DND-41 (cell line): Measurements from ENCODE around the gene CLEC2D.

ENCODE experiments used
- ATAC-seq: fragments of 200-7000 bp; cut with Tn5 transposase; 3 replicates; pipeline ENCODE4 v1.9.1; 2021; ENCODE audit warnings: low read depth; ENCODE audit not compliant: insufficient read depth
- DNase-seq: peaks from one replicate; pipeline ENCODE4 v3.0.0-alpha.2; 2020
- H2AFZ ChIP-seq: 2 replicates; pipeline ENCODE4 v1.6.0; 2012; ENCODE audit warnings: low read depth, low read length
- H3K27ac ChIP-seq: 2 replicates; pipeline ENCODE4 v1.5.1; 2012; ENCODE audit warnings: low read length, inconsistent platforms
- H3K27me3 ChIP-seq: fragments of 200-600 bp; sonication (generic); 2 replicates; pipeline ENCODE4 v1.6.0; 2012; ENCODE audit warnings: low read length, mild to moderate bottlenecking, inconsistent platforms; ENCODE audit not compliant: insufficient read depth, poor library complexity
- H3K36me3 ChIP-seq: 2 replicates; pipeline ENCODE4 v1.5.1; 2012; ENCODE audit warnings: low read length, inconsistent platforms; ENCODE audit not compliant: insufficient read depth
- H3K4me1 ChIP-seq: 2 replicates; pipeline ENCODE4 v1.5.1; 2012; ENCODE audit warnings: mild to moderate bottlenecking, low read length; ENCODE audit not compliant: insufficient read depth
- H3K4me2 ChIP-seq: 2 replicates; pipeline ENCODE4 v1.6.0; 2012; ENCODE audit warnings: mild to moderate bottlenecking, moderate library complexity, low read length, inconsistent platforms; ENCODE audit not compliant: insufficient read depth
- H3K4me3 ChIP-seq, 2 experiments: fragments of 200-600 bp in 1 of 2; shearing (Covaris generic) in 1 of 2; 2 replicates each; pipeline ENCODE4 v1.5.1; 2012 to 2016; ENCODE audit warnings: inconsistent platforms in 2 of 2, low read length in 2 of 2, mild to moderate bottlenecking in 2 of 2, low read depth in 1 of 2, moderate library complexity in 1 of 2
- H3K79me2 ChIP-seq: 2 replicates; pipeline ENCODE4 v1.6.0; 2012; ENCODE audit warnings: low read length, inconsistent platforms; ENCODE audit not compliant: insufficient read depth
- H3K9ac ChIP-seq: 2 replicates; pipeline ENCODE4 v1.6.0; 2012; ENCODE audit warnings: low read depth, mild to moderate bottlenecking, inconsistent platforms, low read length, moderate library complexity
- H3K9me3 ChIP-seq: 2 replicates; pipeline ENCODE4 v1.5.1; 2012; ENCODE audit warnings: low read length, moderate library complexity, mild to moderate bottlenecking, inconsistent platforms; ENCODE audit not compliant: insufficient read depth, severe bottlenecking
- H4K20me1 ChIP-seq: 2 replicates; pipeline ENCODE4 v1.6.0; 2012; ENCODE audit warnings: low read length; ENCODE audit not compliant: insufficient read depth
- CTCF ChIP-seq: IDR thresholded peaks from 2 replicates; pipeline ENCODE4 v1.5.1; 2012; ENCODE audit warnings: borderline replicate concordance, low read length, moderate library complexity, mild to moderate bottlenecking; ENCODE audit not compliant: poor library complexity, severe bottlenecking; ENCODE audit errors: extremely low read depth
- EZH2 ChIP-seq: IDR thresholded peaks from 3 replicates; pipeline ENCODE4 v1.6.1; 2012; ENCODE audit warnings: borderline replicate concordance, low read depth, mild to moderate bottlenecking, moderate library complexity, low read length, inconsistent platforms; ENCODE audit not compliant: severe bottlenecking

The CLEC2D gene

GRCh38 chr12:9650151-9650576 lies 19.3 kb upstream of the CLEC2D start:
- peak overlapping the region; percentile 97 for H3K27ac ChIP-seq
- DNase-seq (no peak), ATAC-seq (no peak)
- peak overlapping the region; percentile 43 to 79 for H3K4me3 ChIP-seq
- no peak overlapping the region for H2AFZ ChIP-seq
- no peak for TF ChIP-seq CTCF
- TF ChIP-seq EZH2, result no peak
- H4K20me1 ChIP-seq, result no peaks in the 10 kb centered on the region
- H3K9ac ChIP-seq, result peak overlapping the region; percentile 68
- peak overlapping the region; percentile 80 for H3K4me2 ChIP-seq
- H3K36me3 ChIP-seq, result peaks cover 24% of the 10 kb centered on the region
- H3K79me2 ChIP-seq, result peaks cover 48% of the 10 kb centered on the region
- H3K4me1 ChIP-seq, result peaks cover 60% of the 10 kb centered on the region
- H3K9me3 ChIP-seq, result peaks cover 3% of the 10 kb centered on the region
- no peaks in the 10 kb centered on the region for H3K27me3 ChIP-seq

GRCh38 chr12:9651265-9651729 lies 18.2 kb upstream of the CLEC2D start:
- Histone ChIP-seq H3K4me2 (peak overlapping the region; percentile 80), H3K79me2 (peaks cover 48% of the 10 kb centered on the region), H3K4me3 (peak overlapping the region in 1 of 2 experiments; percentile 79; a peak in 2 of 4 replicates), H3K4me1 (peaks cover 60% of the 10 kb centered on the region), H3K27ac (peak overlapping the region; percentile 97), H2AFZ (0 out of 2 replicates have a peak overlapping the region, but pooled peaks have one; percentile 9), H4K20me1 (no peaks in the 10 kb centered on the region), H3K27me3 (no peaks in the 10 kb centered on the region), H3K9me3 (no peaks in the 10 kb centered on the region), H3K36me3 (peaks cover 34% of the 10 kb centered on the region), H3K9ac (peak overlapping the region; percentile 68)
- peak; percentile 68 for DNase-seq
- ATAC-seq, result no peak
- no peak for TF ChIP-seq CTCF
- TF ChIP-seq EZH2, result no peak

- Histone ChIP-seq H2AFZ (no peak overlapping the region), H3K79me2 (no peaks in the 10 kb centered on the region), H3K4me1 (no peaks in the 10 kb centered on the region), H3K36me3 (peaks cover 75% of the 10 kb centered on the region), H3K4me2 (no peak overlapping the region), H3K9ac (no peak overlapping the region), H3K4me3 (no peak overlapping the region), H4K20me1 (no peaks in the 10 kb centered on the region), H3K27ac (no peak overlapping the region), H3K9me3 (no peaks in the 10 kb centered on the region), H3K27me3 (no peaks in the 10 kb centered on the region)
- ATAC-seq (no peak), DNase-seq (no peak)
- no peak for TF ChIP-seq EZH2
- no peak for TF ChIP-seq CTCF
Observed at GRCh38 chr12:9660046-9660445, 9.5 kb upstream of the CLEC2D start.
